Stimulated activated CD4-positive, alpha-beta T cell treated with anti-CD3 and anti-CD28 coated beads, Interleukin-1b, Interleukin-23, amount 100 ng/mL, for 24 hours (primary cell): ENCODE measurements around the gene QPRT.
"Not testable (repeated sequence)": the region's sequence is repeated elsewhere in the genome, so short reads cannot be mapped to it uniquely, and the experiment has no call there.

Source experiments
- DNase-seq, 4 experiments: peaks; one replicate each; pipeline ENCODE4 v3.0.0-alpha.2; 2020; ENCODE audit warnings: low read depth in 4 of 4, low spot score in 1 of 4

The QPRT gene

GRCh38 chr16:29714396-29714795, 35.4 kb downstream of the QPRT start:
- no peak for DNase-seq

DNA sequence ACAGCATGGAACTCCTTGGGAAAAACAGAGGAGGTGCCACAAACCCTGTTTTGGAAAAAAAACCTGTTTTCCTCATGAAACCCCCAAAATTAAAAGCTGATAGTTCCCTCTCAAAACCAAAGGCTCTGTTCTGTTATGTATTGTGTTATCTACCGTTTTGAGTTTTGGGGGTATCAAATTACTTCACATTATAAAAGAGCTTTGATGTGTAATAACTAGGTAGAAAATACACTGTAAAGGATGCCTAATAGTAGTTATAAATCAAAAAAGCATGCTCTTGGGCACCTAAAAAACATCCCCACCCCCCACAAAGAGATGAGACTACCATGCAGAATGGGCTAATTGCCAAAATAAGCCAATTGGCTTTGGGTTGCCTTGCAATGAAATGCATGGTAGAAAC, 36.0 kb downstream of the QPRT start:
- DNase-seq, result no peak

DNA sequence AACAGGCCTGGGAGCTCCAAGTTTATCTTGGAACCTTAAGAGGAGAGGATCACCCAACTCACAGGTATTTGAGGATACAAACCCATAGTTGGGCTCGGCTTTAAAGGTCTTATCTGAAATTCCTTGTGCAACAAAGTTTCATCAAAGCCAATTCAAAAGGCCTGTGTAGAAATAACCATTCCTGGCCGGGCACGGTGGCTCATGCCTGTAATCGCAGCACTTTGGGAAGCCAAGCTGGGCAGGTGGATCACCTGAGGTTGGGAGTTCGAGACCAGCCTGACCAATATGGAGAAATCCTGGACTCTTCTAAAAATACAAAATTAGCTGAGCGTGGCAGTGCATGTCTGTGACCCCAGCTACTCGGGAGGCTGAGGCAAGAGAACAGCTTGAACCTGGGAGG, 38.1 kb downstream of the QPRT start:
- DNase-seq, result no peak

DNA sequence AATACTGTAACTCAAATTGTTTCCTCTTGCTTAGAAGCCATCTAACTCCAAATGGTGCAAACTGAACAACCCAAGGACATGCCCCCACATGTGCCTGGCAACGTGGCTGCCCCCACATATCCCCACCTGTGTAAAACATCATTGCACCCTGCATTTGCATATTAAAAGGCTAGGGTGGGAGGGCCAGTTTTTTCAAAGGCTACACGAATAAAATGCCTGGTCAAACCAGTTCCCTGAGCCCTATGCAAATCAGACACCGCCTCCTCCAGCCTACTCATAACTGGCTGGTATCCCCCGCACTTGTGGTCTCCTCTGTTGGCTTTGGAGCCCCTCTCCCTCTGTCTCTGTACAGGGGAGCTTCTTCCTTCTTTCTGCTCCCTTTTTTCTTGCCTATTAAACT, 40.1 kb downstream of the QPRT start:
- no peak for DNase-seq

DNA sequence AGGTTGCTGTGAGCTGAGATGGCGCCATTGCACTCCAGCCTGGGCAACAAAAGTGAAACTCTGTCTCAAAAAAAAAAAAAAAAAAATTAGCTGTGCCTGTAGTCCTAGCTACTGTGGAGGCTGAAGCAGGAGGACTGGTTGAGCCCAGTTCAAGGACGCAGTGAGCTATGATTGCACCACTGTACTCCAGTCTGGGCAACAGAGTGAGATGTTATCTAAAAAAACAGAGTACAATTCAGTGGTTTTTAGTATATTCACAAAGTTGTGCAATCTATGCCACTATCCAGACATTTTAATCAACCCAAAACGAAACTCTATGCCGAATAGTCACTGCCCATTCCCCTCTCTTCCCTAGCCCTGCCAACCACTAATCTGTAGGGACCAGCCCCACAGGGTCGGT, 41.7 kb downstream of the QPRT start:
- DNase-seq, result no peak

GRCh38 chr16:29721167-29721879, 42.3 kb downstream of the QPRT start:
- not testable (repeated sequence) for DNase-seq

GRCh38 chr16:29726845-29727377, 47.9 kb downstream of the QPRT start:
- no peak for DNase-seq

- DNase-seq, result no peak
Observed at GRCh38 chr16:29727452-29727851, 48.5 kb downstream of the QPRT start.

- DNase-seq, result no peak
Observed at GRCh38 chr16:29729116-29729521, 50.1 kb downstream of the QPRT start.

DNA sequence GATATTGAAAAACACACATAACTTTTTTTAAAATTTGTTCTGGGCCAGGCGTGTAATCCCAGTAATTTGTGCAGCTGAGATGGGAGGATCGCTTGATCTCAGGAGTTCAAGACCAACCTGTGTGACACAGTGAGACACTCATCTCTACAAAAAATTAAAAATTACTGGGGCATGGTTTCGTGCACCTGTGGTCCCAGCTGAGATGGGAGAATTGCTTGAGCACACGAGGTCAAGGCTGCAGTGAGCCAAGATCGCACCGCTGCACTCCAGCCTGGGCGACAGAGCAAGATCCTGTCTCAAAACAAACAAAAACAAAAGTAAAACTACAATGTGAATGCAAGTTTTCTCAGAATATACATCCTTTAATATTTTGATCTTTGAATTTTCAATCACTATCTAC, 51.7 kb downstream of the QPRT start:
- no peak for DNase-seq

DNA sequence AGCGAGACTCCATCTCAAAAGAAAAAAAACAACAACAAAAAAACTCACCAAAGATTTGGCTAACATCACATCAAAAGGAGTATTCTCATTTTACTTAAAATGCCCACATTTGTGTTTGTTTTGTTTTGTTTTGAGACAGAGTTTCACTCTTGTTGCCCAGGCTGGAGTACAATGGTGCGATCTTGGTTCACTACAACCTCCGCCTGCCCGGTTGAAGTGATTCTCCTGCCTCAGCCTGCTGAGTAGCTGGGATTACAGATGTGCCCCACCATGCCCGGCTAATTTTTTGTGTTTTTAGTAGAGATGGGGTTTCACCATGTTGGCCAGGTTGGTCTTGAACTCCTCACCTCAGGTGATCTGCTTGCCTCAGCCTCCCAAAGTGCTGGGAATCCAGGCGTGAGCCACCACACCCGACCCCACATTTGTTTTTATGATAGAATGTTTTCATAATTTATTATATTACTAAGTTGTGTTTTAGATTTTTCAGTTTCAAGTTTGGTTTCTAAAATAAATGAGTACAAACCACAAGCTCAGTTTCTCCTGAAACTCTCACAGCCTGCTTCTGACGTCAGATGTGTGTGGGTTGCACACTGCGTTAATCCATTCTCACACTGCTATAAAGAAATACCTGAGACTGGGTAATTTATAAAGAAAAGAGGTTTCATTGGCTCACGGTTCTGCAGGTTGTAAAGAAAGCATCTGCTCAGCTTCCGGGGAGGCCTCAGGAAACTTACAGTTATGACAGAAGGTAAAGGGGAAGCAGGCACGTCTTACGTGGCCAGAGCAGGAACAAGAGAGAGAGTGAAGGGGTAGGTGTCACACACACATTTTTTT, 53.0 kb downstream of the QPRT start:
- DNase-seq, result peak; percentile 49 to 80 (median 74)

GRCh38 chr16:29734786-29735185, 55.8 kb downstream of the QPRT start:
- DNase-seq, result no peak

GRCh38 chr16:29736112-29736511, 57.1 kb downstream of the QPRT start:
- no peak for DNase-seq

DNA sequence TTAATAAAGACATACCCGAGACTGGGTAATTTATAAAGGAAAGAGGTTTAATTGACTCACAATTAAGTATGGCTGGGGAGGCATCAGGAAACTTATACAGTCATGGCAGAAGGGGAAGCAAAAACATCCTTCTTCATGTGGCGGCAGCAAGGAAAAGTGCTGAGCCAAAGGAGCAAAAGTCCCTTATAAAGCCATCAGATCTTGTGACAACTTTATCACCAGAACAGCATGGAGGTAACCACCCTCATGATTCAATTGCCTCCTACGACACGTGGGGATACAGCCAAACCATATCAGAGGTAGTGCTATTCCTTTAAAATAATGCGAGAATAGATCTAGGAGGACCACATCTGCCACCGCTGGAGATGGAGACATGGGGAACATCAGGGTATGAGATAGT, 57.8 kb downstream of the QPRT start:
- no peak for DNase-seq

GRCh38 chr16:29737713-29738112, 58.7 kb downstream of the QPRT start:
- no peak for DNase-seq

DNA sequence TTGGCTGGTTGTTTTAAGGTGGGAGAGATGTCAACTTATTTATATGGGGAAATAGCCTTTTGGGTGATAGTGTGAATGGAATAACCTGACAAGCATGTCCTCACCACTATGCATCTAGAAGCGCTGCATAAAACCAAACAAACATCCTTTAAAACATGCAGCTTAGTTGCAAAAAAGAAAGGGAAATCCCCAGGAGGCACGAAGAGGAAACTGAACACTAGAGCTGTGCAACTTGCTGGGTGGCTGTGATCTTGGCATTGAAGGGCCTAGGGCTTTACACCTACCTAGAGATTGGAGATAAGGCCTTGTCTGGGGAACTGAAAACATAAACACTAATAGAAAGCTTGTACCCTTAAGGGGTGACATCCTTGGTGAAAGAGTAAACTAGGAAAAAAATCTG, 59.5 kb downstream of the QPRT start:
- DNase-seq, result no peak

DNA sequence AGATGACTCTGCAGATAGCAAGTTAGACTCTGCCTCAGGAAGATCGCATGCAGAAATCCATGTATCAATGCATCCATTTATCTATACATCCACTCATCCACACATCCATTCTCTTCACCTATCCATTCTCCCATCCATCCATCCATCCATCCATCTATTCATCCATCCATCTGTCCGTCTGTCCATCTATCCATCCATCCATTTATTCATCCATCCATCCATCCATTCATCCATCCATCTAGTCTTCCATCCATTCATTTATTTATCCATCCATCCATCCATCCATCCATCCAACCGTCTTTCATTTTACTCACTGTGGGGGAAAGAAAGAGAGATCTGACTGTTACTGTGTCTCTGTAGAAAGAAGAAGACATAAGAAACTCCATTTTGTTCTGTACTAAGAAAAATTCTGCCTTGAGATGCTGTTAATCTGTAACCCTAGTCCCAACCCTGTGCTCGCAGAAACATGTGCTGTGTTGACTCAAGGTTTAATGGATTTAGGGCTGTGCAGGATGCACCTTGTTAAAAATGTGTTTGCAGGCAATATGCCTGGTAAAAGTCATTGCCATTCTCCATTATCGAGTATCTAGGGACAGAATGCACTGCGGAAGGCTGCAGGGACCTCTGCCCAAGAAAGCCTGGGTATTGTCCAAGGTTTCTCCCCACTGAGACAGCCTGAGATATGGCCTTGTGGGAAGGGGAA, 61.1 kb downstream of the QPRT start:
- not testable (repeated sequence) for DNase-seq

DNA sequence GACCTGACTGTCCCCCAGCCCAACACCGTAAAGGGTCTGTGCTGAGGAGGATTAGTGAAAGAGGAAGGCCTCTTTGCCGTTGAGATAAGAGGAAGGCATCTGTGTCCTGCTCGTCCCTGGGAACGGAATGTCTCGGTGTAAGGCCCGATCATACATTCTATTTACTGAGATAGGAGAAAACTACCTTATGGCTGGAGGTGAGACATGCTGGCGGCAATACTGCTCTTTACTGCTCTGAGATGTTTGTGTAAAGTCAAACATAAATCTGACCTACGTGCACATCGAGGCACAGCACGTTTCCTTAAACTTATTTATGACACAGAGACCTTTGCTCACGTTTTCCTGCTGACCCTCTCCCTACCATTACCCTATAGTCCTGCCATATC, 61.6 kb downstream of the QPRT start:
- not testable (repeated sequence) for DNase-seq

DNA sequence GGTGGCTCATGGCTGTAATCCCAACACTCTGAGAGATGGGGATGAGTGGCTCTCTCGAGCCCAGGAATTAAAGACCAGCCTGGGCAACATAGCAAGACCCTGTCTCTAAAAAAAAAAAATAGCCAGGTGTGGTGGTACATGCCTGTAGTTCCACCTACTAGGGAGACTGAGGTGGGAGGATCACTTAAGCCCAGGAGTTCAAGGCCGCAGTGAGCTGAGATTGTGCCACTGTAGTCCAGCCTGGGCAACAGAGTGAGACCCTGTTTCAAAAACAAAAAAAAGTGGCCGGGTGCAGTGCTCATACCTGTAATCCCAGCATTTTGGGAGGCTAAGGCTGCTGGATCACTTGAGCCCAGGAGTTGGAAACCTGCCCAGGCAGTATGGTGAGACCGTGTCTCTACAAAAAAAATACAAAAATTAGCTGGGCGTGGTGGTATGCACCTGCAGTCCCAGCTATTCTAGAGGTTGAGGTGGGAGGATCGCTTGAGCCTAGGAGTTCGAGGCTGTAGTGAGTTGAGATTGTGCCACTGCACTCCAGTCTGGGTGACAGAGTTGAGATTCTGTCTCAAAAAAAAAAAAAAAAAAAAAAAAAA, 63.8 kb downstream of the QPRT start:
- DNase-seq, result no peak

- no peak for DNase-seq
Observed at GRCh38 chr16:29743475-29743826, 64.5 kb downstream of the QPRT start.

DNA sequence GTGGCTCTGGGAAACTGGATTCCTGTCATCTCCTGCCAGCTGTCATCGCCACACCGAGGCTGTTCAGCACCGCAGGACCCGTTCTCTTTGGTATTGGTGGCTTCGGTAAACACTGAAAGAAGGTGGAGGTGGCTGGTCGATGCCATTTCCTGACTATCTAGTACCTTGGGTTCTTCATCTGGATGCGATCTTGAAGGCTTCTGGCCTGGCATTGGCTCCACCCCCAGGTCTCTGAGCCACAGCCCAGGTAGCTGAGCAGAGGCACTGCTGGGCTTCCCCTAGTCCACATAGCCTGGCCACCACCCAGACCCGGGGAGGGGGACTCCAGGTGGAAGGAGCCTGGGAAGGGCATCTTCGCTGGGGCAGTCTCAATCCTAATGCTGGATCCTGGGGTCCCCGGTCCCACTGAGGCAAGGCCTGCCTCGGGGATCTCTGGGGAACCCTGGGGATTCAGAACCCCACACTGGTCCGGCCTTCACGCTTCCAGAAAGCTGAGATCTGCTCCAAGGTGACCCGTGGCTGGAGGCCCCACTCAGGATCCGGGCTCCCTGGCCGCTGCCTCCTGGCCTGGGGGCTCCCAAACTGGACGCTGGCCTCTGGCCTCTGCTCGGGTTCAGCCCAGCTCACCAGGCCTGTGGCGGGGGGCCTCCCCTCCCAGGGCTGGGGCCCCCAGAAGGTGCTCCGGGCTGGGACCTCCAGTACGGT, 65.0 kb downstream of the QPRT start:
- no peak for DNase-seq
